Lower lobe of right lung (tissue), 2 donors: ENCODE data around the gene ESPNL. TPM values are rescaled to one million over a fixed set of nuclear protein-coding genes. Genes with fewer than 3 reads are reported as not detected.
"Not testable (repeated sequence)": the region's sequence is repeated elsewhere in the genome, so short reads cannot be mapped to it uniquely, and the experiment has no call there.

Experiments used
- ATAC-seq, 2 donors: fragments of 200-7000 bp; cut with Tn5 transposase; one replicate each; pipeline ENCODE4 v1.9.1; 2020 to 2022; ENCODE audit warnings: mild to moderate bottlenecking in 2 of 2, moderate library complexity in 2 of 2
- DNase-seq: peaks from one replicate; pipeline ENCODE4 v3.0.0-alpha.2; 2020
- H3K27ac ChIP-seq: fragments of 200-600 bp; one replicate; pipeline ENCODE4 v1.8.0; 2022
- H3K27me3 ChIP-seq: fragments of 200-600 bp; one replicate; pipeline ENCODE4 v1.8.0; 2022; ENCODE audit warnings: low read depth
- H3K36me3 ChIP-seq: fragments of 200-600 bp; one replicate; pipeline ENCODE4 v1.8.0; 2022; ENCODE audit warnings: mild to moderate bottlenecking
- H3K4me1 ChIP-seq: fragments of 200-600 bp; one replicate; pipeline ENCODE4 v1.8.0; 2022
- H3K4me3 ChIP-seq: fragments of 200-600 bp; one replicate; pipeline ENCODE4 v1.8.0; 2022; ENCODE audit warnings: mild to moderate bottlenecking
- H3K9me3 ChIP-seq: fragments of 200-600 bp; one replicate; pipeline ENCODE4 v1.8.0; 2022
- intact Hi-C: fragments of 100-400 bp; cut with DNase I; formaldehyde crosslinking; loops from one replicate; pipeline ENCODE4 v1.11.0; 2022
- total RNA-seq: library from RNA; stranded (reverse); fragmentation: NEBNext Ultra II Directional; extraction: Animal tissue kit (Norgen Biotek cat#: 25700); gene quantifications from one replicate; pipeline ENCODE4 v1.2.1, GENCODE V29; 2021
- TF ChIP-seq, protein P1 (sequence below): fragments of 200-600 bp; IDR thresholded peaks from one replicate; pipeline ENCODE4 v1.8.0; 2022; ENCODE audit warnings: antibody characterized with exemption, mild to moderate bottlenecking
- donor health status: DM: no; HTN: yes; CAD: no; lungs with severe emphysema.

ESPNL gene
- total RNA-seq, 1 donor from 2014 or later, result 0.09 TPM

DNA sequence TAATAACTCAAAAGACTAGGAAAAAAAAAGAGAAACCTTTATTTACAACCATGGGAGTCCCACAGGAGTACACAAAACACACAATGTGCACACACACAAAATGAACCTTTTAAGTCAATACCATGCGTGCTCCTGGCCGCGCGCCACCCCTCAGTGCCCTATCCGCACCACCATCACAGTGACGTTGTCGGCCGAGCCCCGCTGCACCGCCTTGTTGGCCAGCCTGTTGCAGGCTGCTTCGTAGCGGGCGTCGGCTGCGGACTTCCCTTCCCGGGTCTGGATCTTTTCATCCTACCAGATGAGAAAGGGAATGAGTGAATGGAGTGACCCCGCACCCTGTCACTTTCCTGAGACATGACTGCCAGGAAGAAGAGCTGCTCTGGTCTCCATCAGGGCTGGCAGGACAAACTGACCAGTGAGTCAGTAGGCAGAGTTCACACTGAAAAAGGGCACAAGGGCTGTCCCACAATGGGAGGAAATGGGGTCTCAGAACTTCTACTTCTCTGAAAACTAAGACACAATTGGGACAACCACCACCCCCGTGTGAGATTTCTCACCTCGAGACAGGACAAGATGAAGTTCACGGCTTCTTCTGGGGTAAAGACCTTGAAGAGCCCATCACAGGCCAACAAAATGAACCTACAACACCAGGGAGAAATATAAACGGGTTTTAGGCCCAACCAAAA lies 70.4 kb downstream of the ESPNL start:
- ATAC-seq (no peak), DNase-seq (peak; percentile 50)
- Histone ChIP-seq H3K27me3 (no peaks in the 10 kb centered on the region), H3K4me1 (peaks cover 21% of the 10 kb centered on the region), H3K4me3 (no peak overlapping the region), H3K9me3 (no peaks in the 10 kb centered on the region), H3K27ac (peak overlapping the region; percentile 60), H3K36me3 (peaks cover 75% of the 10 kb centered on the region)
- intact Hi-C loops, result no loop called here
- TF ChIP-seq, protein P1, sequence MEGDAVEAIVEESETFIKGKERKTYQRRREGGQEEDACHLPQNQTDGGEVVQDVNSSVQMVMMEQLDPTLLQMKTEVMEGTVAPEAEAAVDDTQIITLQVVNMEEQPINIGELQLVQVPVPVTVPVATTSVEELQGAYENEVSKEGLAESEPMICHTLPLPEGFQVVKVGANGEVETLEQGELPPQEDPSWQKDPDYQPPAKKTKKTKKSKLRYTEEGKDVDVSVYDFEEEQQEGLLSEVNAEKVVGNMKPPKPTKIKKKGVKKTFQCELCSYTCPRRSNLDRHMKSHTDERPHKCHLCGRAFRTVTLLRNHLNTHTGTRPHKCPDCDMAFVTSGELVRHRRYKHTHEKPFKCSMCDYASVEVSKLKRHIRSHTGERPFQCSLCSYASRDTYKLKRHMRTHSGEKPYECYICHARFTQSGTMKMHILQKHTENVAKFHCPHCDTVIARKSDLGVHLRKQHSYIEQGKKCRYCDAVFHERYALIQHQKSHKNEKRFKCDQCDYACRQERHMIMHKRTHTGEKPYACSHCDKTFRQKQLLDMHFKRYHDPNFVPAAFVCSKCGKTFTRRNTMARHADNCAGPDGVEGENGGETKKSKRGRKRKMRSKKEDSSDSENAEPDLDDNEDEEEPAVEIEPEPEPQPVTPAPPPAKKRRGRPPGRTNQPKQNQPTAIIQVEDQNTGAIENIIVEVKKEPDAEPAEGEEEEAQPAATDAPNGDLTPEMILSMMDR, result no peak

DNA sequence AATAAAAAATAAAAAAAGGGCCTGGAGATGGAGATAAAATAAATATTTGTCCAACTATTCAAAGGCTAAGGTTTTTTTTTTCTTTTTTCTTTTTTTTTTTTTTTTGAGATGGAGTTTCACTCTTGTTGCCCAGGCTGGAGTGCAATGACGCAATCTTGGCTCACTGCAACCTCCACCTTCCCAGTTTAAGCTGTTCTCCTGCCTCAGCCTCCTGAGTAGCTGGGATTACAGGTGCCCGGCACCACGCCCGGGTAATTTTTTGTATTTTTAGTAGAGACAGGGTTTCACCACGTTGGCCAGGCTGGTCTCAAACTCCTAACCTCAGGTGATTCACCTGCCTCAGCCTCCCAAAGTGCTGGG lies 70.9 kb downstream of the ESPNL start:
- H3K4me3 ChIP-seq, intact Hi-C loops, DNase-seq, H3K27me3 ChIP-seq, ATAC-seq, H3K9me3 ChIP-seq, H3K27ac ChIP-seq: not testable (repeated sequence)
- Histone ChIP-seq H3K4me1 (peaks cover 21% of the 10 kb centered on the region), H3K36me3 (peaks cover 79% of the 10 kb centered on the region)

DNA sequence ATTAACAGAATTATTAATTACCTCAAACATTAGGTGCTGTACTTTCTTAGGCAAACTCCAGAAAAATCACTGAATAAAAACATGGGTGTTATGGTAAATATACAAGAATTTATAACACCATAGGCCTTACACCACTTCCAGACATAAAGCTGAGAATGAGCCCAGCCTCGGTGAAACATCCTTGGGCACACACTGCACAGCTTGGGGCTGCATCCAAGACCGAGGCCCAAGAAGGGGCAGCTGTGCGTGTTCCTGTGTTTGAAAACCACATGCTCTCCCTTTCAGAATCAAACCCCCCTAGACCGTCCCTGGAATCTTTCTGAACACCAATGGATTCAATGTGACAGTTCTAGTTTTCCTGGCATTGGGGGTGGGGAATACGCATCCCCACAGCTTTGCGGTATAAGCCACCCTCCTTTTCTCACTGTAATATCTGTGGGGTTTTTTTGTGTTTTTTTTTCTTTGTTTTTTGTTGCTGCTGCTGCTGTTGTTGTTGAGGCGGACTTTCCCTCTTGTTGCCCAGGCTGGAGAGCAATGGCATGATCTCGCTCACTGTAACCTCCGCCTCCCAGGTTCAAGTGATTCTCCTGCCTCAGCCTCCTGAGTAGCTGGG lies 71.5 kb downstream of the ESPNL start:
- Histone ChIP-seq H3K4me3 (no peak overlapping the region), H3K9me3 (no peaks in the 10 kb centered on the region), H3K36me3 (peaks cover 84% of the 10 kb centered on the region), H3K4me1 (peaks cover 21% of the 10 kb centered on the region), H3K27ac (no peak overlapping the region), H3K27me3 (no peaks in the 10 kb centered on the region)
- no peak for ATAC-seq
- no peak for DNase-seq
- intact Hi-C loops, result no loop called here
- TF ChIP-seq, protein P1, result no peak

DNA sequence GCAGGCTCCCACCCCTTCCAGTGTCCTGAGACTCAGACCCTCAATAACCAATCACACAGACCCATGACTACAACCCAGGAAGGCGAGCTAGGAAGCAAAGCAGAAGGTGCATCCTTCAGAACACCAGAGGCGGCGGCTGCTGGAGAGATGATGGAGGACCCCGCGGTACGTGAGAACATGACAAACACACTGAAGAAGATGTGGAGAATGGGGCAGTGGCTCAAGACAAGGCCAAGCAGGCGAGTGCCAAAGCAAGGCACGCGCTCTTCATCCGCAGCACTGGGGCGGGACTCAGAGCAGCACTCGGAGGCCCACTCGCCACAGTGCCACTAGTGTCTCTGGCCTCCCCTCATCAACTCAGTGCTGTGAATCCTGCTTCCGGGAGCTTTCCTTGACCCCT lies 72.3 kb downstream of the ESPNL start:
- Histone ChIP-seq H3K9me3 (no peaks in the 10 kb centered on the region), H3K4me3 (no peak overlapping the region), H3K27ac (no peak overlapping the region), H3K27me3 (no peaks in the 10 kb centered on the region), H3K4me1 (peaks cover 21% of the 10 kb centered on the region), H3K36me3 (peaks cover 91% of the 10 kb centered on the region)
- intact Hi-C loops, result no loop called here
- TF ChIP-seq, protein P1, result no peak
- ATAC-seq (no peak), DNase-seq (no peak)

DNA sequence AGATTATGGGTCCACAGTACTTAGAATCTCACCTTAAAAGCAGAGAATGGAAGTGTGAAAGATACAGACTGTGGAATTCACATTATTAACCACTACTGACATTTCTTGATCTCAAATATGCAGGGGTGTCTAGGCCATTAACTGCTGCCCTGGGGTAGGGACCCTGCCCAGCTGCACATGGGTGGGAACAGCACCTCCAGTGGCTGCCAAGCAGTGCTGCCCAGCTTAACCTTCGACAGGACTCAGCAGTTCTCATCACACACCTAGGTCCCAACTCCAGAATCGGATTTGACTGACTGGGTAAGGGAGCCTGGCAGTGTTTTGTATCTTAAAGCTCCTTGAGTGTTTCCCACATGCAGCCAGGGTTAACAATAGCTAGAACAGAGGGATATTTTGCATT lies 73.6 kb downstream of the ESPNL start:
- intact Hi-C loops, result no loop called here
- Histone ChIP-seq H3K36me3 (peaks cover 94% of the 10 kb centered on the region), H3K9me3 (no peaks in the 10 kb centered on the region), H3K4me3 (no peak overlapping the region), H3K27me3 (no peaks in the 10 kb centered on the region), H3K27ac (no peak overlapping the region), H3K4me1 (peaks cover 21% of the 10 kb centered on the region)
- ATAC-seq (no peak), DNase-seq (no peak)
- TF ChIP-seq, protein P1, result no peak

DNA sequence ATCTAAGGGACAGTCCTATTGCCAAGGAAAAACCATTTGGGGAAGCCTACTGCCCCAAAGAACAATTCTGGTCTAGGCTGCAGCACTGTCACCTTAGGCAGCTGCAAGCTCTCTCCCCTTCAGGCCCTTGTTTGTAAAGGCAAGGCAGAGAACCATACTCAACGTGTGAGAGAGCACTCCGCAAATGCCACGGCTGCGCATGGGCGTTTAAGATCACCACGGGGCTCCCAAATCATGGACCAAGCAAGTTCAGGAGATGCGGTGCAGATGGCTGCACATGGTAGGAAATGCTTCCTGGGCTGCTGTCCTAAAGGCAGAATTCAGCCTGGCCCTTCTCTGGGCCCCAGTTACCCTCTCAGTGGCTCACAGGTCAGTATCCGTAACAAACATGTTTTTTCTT lies 74.2 kb downstream of the ESPNL start:
- H3K27ac ChIP-seq, result no peak overlapping the region
- H3K4me1 ChIP-seq, result peaks cover 16% of the 10 kb centered on the region
- no peaks in the 10 kb centered on the region for H3K27me3 ChIP-seq
- no peak overlapping the region for H3K4me3 ChIP-seq
- intact Hi-C loops, result no loop called here
- TF ChIP-seq, protein P1, result no peak
- H3K36me3 ChIP-seq, result peaks cover 94% of the 10 kb centered on the region
- no peak for DNase-seq
- no peaks in the 10 kb centered on the region for H3K9me3 ChIP-seq
- no peak for ATAC-seq
